Common myeloid progenitor, CD34-positive (primary cell): ENCODE results near the gene RNF215.

Experiments
- CTCF ChIA-PET: fragments of 350-600 bp; sonication (Branson Sonifier 250); formaldehyde crosslinking; loops from one replicate; lab custom pipeline; 2021; ENCODE audit warnings: antibody characterized with exemption; lab: Charles Lee
- POLR2A ChIA-PET: fragments of 350-600 bp; sonication (Branson Sonifier 250); formaldehyde crosslinking; loops from one replicate; lab custom pipeline; 2021; ENCODE audit warnings: antibody characterized with exemption; lab: Charles Lee
- DNase-seq, 3 donors: peaks; one replicate each; pipeline versions ENCODE4 v3.0.0 to v3.0.0-alpha.2; 2013
- H3K27ac ChIP-seq, 2 experiments: 1 replicate in 1 of 2; 2 replicates in 1 of 2; pipeline ENCODE4 v1.7.0; 2013; ENCODE audit warnings: inconsistent platforms in 2 of 2, low read length in 2 of 2, mild to moderate bottlenecking in 2 of 2, low read depth in 1 of 2, moderate library complexity in 1 of 2; ENCODE audit not compliant: severe bottlenecking in 2 of 2, insufficient read depth in 1 of 2, poor library complexity in 1 of 2
- H3K27me3 ChIP-seq, 5 experiments: replicated peaks in 2 of 5; 1 replicate in 3 of 5; 2 replicates in 2 of 5; pipeline versions ENCODE4 v1.6.1 to v1.7.0; 2013; ENCODE audit warnings: low read length in 4 of 5, mild to moderate bottlenecking in 2 of 5, moderate library complexity in 2 of 5, inconsistent platforms in 1 of 5; ENCODE audit not compliant: insufficient read depth in 5 of 5, control insufficient read depth in 4 of 5
- H3K36me3 ChIP-seq, 4 experiments: 1 replicate in 2 of 4; 2 replicates in 2 of 4; pipeline versions ENCODE4 v1.6.1 to v1.7.0; 2013; ENCODE audit warnings: low read length in 3 of 4, control low read depth in 1 of 4, mild to moderate bottlenecking in 1 of 4; ENCODE audit not compliant: control insufficient read depth in 4 of 4, insufficient read depth in 4 of 4
- H3K4me1 ChIP-seq, 4 experiments: 1 replicate in 3 of 4; 2 replicates in 1 of 4; pipeline versions ENCODE4 v1.6.1 to v1.7.1; 2013; ENCODE audit warnings: low read length in 3 of 4, mild to moderate bottlenecking in 3 of 4, control low read depth in 1 of 4, inconsistent platforms in 1 of 4, moderate library complexity in 1 of 4; ENCODE audit not compliant: control insufficient read depth in 4 of 4, insufficient read depth in 4 of 4; ENCODE audit errors: control extremely low read depth in 1 of 4
- H3K4me3 ChIP-seq, 7 experiments: 1 replicate in 4 of 7; 2 replicates in 3 of 7; pipeline versions ENCODE4 v1.5.1 to v1.7.0; 2013; ENCODE audit warnings: mild to moderate bottlenecking in 7 of 7, low read length in 6 of 7, moderate library complexity in 6 of 7, inconsistent platforms in 2 of 7, low read depth in 2 of 7, control low read depth in 1 of 7; ENCODE audit not compliant: insufficient read depth in 4 of 7, control insufficient read depth in 1 of 7; ENCODE audit errors: extremely low read depth in 1 of 7
- H3K9me3 ChIP-seq, 5 experiments: 1 replicate in 4 of 5; 2 replicates in 1 of 5; pipeline versions ENCODE4 v1.6.1 to v1.7.1; 2013; ENCODE audit warnings: low read length in 4 of 5, mild to moderate bottlenecking in 2 of 5, inconsistent platforms in 1 of 5, low read depth in 1 of 5, moderate library complexity in 1 of 5; ENCODE audit not compliant: control insufficient read depth in 4 of 5, insufficient read depth in 2 of 5; ENCODE audit errors: control extremely low read depth in 1 of 5
- WGBS: methylation state at CpG from one replicate; pipeline ENCODE4 v1.1.5; 2013; ENCODE audit not compliant: insufficient coverage; 5-methylcytosine and 5-hydroxymethylcytosine counted together

The RNF215 gene

DNA sequence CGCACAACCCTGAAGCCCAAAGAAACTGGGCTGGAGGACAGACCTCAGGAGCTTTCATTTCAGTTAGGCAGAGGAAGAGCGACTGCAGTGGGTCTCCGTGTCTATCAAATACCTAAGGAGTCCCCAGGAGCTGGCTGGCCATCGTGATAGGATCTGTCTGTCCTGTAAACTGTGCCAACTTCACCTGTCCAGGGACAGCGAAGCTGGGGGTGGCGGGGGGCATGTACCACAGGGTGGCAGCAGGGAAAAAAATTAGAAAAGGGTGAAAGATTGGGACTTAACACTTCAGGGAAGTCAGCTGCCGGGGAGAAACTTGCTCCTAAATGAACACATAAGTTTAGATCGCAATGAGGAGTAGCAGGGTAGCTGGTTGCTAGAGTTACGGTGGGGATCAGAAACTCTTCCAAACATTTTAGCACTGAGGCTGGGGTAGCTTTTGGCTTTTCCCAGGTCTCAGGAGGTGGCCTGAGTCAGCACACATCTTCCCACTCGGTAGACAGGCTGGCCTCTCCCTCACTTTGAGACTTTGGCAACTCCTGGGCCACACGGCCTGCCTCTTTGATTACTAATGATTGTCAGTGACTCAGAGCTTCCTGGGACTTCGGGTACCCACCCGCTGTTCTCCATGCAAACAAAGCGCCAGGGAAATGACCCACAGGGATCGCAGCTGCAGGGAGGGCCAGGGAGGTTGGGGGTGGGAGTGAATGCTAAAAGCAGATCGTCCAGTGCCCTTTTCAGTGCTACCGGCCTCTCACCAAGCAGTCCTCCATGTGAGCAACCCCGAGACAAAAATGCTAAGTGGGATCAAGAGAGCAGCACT, 35.5 kb upstream of the RNF215 start:
- POLR2A ChIA-PET, result no interaction called here
- Histone ChIP-seq H3K9me3 (no peaks in the 10 kb centered on the region), H3K4me1 (peaks cover 9 to 44% (median 41%) of the 10 kb centered on the region in 4 experiments), H3K36me3 (peaks cover 0 to 27% (median 3%) of the 10 kb centered on the region in 4 experiments), H3K27me3 (no peaks in the 10 kb centered on the region), H3K4me3 (peak overlapping the region; percentile 54 to 85 (median 75)), H3K27ac (peak overlapping the region; percentile 81 to 88)
- CTCF ChIA-PET, result interaction anchor here (0.7 to 6.8 kb wide), 13 partner anchors 10 to 135 kb away, joined by 3 to 42 read pairs (median 4); partner anchors contain the start of genes SEC14L2 and SEC14L3
- WGBS, result 51% methylated on average over 18 of the region's 18 CpGs
- DNase-seq, result peak in 2 of 3 donors; percentile 27 to 40

DNA sequence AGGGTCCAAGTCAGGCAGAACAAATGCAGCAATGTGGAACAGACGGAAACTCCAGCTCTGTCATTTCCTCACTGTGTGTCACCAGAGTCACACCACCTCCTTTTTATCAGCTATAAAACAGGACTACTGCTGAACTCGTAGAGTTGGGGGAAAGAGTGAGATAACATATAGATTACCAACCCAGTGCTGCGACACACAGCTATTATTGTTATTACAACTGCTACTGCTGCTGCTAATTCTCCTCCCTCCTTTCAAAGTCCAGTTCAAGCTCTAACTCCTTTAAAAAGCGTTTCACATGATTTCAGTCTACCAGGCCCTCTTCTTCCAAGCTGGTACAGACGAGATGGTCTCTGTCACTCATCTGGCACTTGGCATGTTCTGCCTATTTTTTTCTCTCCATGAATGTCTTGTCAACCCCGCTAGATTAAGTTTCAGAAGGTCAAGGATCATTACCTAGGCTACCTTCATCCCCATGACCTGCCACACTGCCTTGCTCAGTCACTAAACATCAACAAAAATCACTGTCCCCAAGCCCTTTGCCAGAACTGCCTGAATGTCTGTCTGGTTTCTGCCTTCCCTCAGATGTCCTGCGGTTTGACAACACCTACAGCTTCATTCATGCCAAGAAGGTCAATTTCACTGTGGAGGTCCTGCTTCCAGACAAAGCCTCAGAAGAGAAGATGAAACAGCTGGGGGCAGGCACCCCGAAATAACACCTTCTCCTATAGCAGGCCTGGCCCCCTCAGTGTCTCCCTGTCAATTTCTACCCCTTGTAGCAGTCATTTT, 34.7 kb upstream of the RNF215 start:
- Histone ChIP-seq H3K36me3 (peaks cover 0 to 22% (median 4%) of the 10 kb centered on the region in 4 experiments), H3K4me3 (no peak overlapping the region), H3K27ac (peak overlapping the region in 1 of 2 experiments; percentile 61), H3K4me1 (peaks cover 9 to 44% (median 41%) of the 10 kb centered on the region in 4 experiments), H3K27me3 (no peaks in the 10 kb centered on the region), H3K9me3 (no peaks in the 10 kb centered on the region)
- DNase-seq, result peak in 2 of 3 donors; percentile 52 to 71
- 82% methylated on average over 8 of the region's 8 CpGs for WGBS
- ChIA-PET CTCF (interaction anchor here (1.0 to 6.8 kb wide), 8 partner anchors 9 to 134 kb away, joined by 3 to 42 read pairs (median 4); no protein-coding TSS in a partner anchor), POLR2A (interaction anchor here (1.0 kb wide), 1 partner anchor 24 kb away, joined by 3 read pairs; the partner anchor contains the start of gene SEC14L2)

DNA sequence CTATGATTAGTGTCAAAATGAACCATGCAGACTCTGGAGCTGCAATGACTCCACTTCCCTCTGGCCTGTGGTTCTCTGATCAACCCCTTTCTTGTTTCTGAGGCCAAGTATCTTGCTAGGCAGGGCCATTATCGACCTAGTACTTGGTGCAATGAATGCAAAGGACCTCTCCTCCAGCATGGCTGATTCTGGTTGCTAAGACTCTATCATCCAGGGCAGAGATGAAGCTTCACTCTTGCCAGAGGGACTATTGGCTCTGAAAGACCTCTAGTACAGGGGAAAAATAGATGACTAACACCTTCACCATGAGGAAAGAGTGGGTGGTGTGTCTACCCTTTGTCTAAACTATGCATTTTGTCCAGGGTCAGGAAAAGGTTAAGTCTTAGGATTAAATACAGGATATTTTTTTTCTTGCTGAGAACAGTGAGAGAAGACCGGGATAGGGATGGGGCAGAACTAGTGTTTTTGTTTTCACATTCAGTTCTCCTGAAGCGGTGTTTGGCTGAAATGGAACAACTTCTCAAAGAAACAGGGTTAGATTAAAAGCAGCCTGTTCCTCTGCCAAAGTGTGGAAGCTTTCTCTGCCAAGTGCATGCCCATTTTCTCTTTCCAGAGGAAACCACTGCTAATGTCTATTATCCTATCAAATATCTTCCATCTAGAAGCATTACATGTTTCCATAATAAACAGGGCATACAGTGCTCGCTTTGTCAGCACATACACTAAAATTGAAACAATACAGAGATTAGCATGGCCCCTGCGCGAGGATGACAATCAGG, 33.3 kb upstream of the RNF215 start:
- Histone ChIP-seq H3K4me3 (no peak overlapping the region), H3K27me3 (no peaks in the 10 kb centered on the region), H3K9me3 (no peaks in the 10 kb centered on the region), H3K36me3 (peaks cover 2 to 31% (median 10%) of the 10 kb centered on the region in 4 experiments), H3K4me1 (peaks cover 9 to 33% (median 29%) of the 10 kb centered on the region in 4 experiments), H3K27ac (no peak overlapping the region)
- no peak for DNase-seq
- POLR2A ChIA-PET, result no interaction called here
- CTCF ChIA-PET, result interaction anchor here (1.7 to 6.8 kb wide), 2 partner anchors 8 to 14 kb away, joined by 5 to 42 read pairs; no protein-coding TSS in a partner anchor
- 96% methylated on average over 4 of the region's 6 CpGs for WGBS

DNA sequence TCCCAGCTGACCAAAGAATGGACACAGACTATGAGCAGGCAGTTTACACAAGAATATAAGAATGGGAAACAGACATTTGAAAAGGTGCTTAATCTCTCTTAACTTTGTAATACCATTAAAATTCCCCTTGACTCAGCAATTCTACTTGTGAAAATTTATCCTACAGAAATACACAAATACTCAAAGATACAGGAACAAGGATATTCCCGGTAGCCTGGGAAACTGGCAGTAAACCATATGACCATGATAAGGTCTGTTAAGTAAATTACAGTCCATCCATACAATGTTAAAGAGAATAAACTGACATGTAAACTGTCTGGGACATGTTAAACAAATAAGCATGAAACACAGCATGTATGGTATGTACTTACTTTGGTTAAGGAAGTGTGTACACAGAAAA, 29.6 kb upstream of the RNF215 start:
- POLR2A ChIA-PET, result no interaction called here
- H3K27me3 ChIP-seq, result no peaks in the 10 kb centered on the region
- no CpG with 5 or more reads among the region's 1 CpG for WGBS
- H3K4me3 ChIP-seq, result no peak overlapping the region
- H3K36me3 ChIP-seq, result peaks cover 2 to 34% (median 10%) of the 10 kb centered on the region in 4 experiments
- no peaks in the 10 kb centered on the region for H3K9me3 ChIP-seq
- DNase-seq, result no peak
- H3K4me1 ChIP-seq, result peaks cover 0 to 1% (median 0%) of the 10 kb centered on the region in 4 experiments
- CTCF ChIA-PET, result no interaction called here
- H3K27ac ChIP-seq, result no peak overlapping the region

DNA sequence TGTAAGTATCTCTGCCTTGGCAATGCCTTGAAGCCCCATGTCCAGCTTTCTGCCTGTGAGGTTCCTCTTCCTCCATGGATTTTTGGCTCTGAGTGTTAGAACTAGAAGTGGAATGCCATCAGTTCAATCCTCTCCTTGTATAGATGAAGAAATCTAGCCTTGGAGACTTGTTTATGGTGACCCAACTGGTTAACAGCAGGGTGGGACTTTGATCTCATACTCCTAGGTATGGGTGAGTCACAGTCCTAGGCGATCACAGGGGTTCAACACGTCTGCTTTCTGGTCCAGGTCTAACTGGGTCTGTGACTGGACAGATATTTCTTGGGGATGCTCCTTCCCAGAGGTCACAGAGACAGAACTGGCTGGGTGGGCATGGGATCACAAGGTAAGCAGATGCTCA, 29.2 kb upstream of the RNF215 start:
- no peaks in the 10 kb centered on the region for H3K9me3 ChIP-seq
- no peak overlapping the region for H3K27ac ChIP-seq
- CTCF ChIA-PET, result interaction anchor here (6.8 kb wide), 1 partner anchor 8 kb away, joined by 42 read pairs; the partner anchor contains the start of gene MTFP1

DNA sequence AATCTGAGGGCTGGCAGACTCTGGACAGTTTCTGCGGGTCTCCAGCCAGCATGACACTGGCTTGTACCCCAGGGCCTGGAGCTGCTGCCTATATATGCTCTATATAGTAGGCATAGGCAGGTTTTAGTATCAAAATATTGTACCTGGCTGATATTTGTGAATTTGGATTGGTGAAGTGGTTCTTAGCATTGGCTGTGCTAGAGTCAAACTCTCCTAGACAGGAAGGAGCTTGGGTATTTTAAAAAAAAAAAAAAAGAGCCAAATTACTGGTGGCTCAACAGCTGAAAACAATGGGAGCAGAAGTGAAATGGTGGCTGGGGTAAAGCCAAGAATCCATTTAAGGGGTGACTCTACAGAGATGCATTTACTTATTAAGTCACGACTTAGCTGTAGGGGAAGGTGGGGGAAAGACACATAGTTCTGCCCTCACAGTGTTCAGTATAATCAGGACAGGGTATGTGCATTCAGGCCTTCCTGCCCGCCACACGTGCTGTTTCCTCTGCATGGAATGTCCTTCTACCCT, 27.4 kb upstream of the RNF215 start:
- Histone ChIP-seq H3K36me3 (peaks cover 2 to 29% (median 10%) of the 10 kb centered on the region in 4 experiments), H3K4me1 (no peaks in the 10 kb centered on the region), H3K27me3 (no peaks in the 10 kb centered on the region), H3K9me3 (no peaks in the 10 kb centered on the region), H3K27ac (no peak overlapping the region), H3K4me3 (no peak overlapping the region)
- 100% methylated on average over 3 of the region's 4 CpGs for WGBS
- ChIA-PET CTCF (interaction anchor here (0.9 to 6.8 kb wide), 3 partner anchors 10 to 306 kb away, joined by 3 to 42 read pairs (median 5); partner anchors contain the start of gene MTFP1), POLR2A (interaction anchor here (0.9 kb wide), 1 partner anchor 9 kb away, joined by 3 read pairs; no protein-coding TSS in a partner anchor)
- no peak for DNase-seq

More for the DNA sequence above, 29.2 kb upstream of the RNF215 start:
- Histone ChIP-seq H3K4me1 (no peaks in the 10 kb centered on the region), H3K27me3 (no peaks in the 10 kb centered on the region), H3K4me3 (no peak overlapping the region), H3K36me3 (peaks cover 2 to 34% (median 10%) of the 10 kb centered on the region in 4 experiments)
- WGBS, result no CpG with 5 or more reads among the region's 2 CpGs
- POLR2A ChIA-PET, result no interaction called here
- DNase-seq, result no peak
